ENCODE results near the gene LASP1NB.
"Not testable (repeated sequence)": the region's sequence is repeated elsewhere in the genome, so short reads cannot be mapped to it uniquely, and the experiment has no call there.

LASP1NB gene

GRCh38 chr17:38918916-38919315 is 6.5 kb upstream of the LASP1NB start:
- DNase-seq = no peak

GRCh38 chr17:38919316-38920078 is 5.9 kb upstream of the LASP1NB start:
- DNase-seq = no peak

- DNase-seq = no peak
Observed at GRCh38 chr17:38920374-38921291, 4.8 kb upstream of the LASP1NB start.

- DNase-seq = no peak
Observed at GRCh38 chr17:38921756-38922411, 3.5 kb upstream of the LASP1NB start.

- DNase-seq = no peak
Observed at GRCh38 chr17:38922538-38923297, 2.7 kb upstream of the LASP1NB start.

GRCh38 chr17:38926293-38927070 is 1.1 kb downstream of the LASP1NB start:
- no peak for DNase-seq

GRCh38 chr17:38930782-38931181 is 5.4 kb downstream of the LASP1NB start:
- not testable (repeated sequence) for DNase-seq

- not testable (repeated sequence) for DNase-seq
Observed at GRCh38 chr17:38933962-38934361, 8.5 kb downstream of the LASP1NB start.

- no peak for DNase-seq
Observed at GRCh38 chr17:38939987-38940386, 14.6 kb downstream of the LASP1NB start.

GRCh38 chr17:38940404-38940803 is 15.0 kb downstream of the LASP1NB start:
- no peak for DNase-seq

- no peak for DNase-seq
Observed at GRCh38 chr17:38942696-38943334, 17.4 kb downstream of the LASP1NB start.

GRCh38 chr17:38943607-38944006 is 18.2 kb downstream of the LASP1NB start:
- no peak for DNase-seq

GRCh38 chr17:38947189-38947588 is 21.8 kb downstream of the LASP1NB start:
- DNase-seq = no peak

- not testable (repeated sequence) for DNase-seq
Observed at GRCh38 chr17:38953800-38954199, 28.4 kb downstream of the LASP1NB start.

- DNase-seq = no peak
Observed at GRCh38 chr17:38958326-38958725, 32.9 kb downstream of the LASP1NB start.

- no peak for DNase-seq
Observed at GRCh38 chr17:38958756-38959155, 33.3 kb downstream of the LASP1NB start.

- DNase-seq = no peak
Observed at GRCh38 chr17:38959508-38959907, 34.1 kb downstream of the LASP1NB start.

- DNase-seq = no peak
Observed at GRCh38 chr17:38960402-38960801, 35.0 kb downstream of the LASP1NB start.

GRCh38 chr17:38961413-38961812 is 36.0 kb downstream of the LASP1NB start:
- no peak for DNase-seq

- DNase-seq = peak; percentile 71
Observed at GRCh38 chr17:38967290-38967738, 41.9 kb downstream of the LASP1NB start, which contains the start of gene FBXO47. Gene FBXO47, minus strand, starts transcription at chr17:38967403. Its CDS starts 4,378 bp downstream, at chr17:38963025.

- no peak for DNase-seq
Observed at GRCh38 chr17:38969281-38969680, 43.9 kb downstream of the LASP1NB start.

Data from stimulated activated CD4-positive, alpha-beta T cell treated with anti-CD3 and anti-CD28 coated beads, Interleukin-12 subunit alpha, Interleukin-12 subunit beta, amount 100 ng/mL, for 4 hours (primary cell).